Superior temporal gyrus (tissue), 1 donor: ENCODE results near the gene CREB3L2.
"Not testable (repeated sequence)": the region's sequence is repeated elsewhere in the genome, so short reads cannot be mapped to it uniquely, and the experiment has no call there.

Experiments used
- DNase-seq: peaks from one replicate; pipeline ENCODE4 v3.0.0-alpha.2; 2016; ENCODE audit errors: extremely low spot score

Gene CREB3L2

GRCh38 chr7:137838706-137839315 is 163.1 kb downstream of the CREB3L2 start:
- DNase-seq: no peak

- DNase-seq: no peak
Measured at GRCh38 chr7:137836541-137836940, 165.3 kb downstream of the CREB3L2 start.

- peak; percentile 37 for DNase-seq
Measured at GRCh38 chr7:137836113-137836509, 165.8 kb downstream of the CREB3L2 start.

GRCh38 chr7:137835486-137836112 is 166.3 kb downstream of the CREB3L2 start:
- no peak for DNase-seq

- DNase-seq: no peak
Measured at GRCh38 chr7:137834552-137834951, 167.3 kb downstream of the CREB3L2 start.

- DNase-seq: not testable (repeated sequence)
Measured at GRCh38 chr7:137832990-137833389, 168.9 kb downstream of the CREB3L2 start.

GRCh38 chr7:137832382-137832781 is 169.5 kb downstream of the CREB3L2 start:
- DNase-seq: no peak

- not testable (repeated sequence) for DNase-seq
Measured at GRCh38 chr7:137831555-137831954, 170.3 kb downstream of the CREB3L2 start.

- no peak for DNase-seq
Measured at GRCh38 chr7:137829337-137829992, 172.4 kb downstream of the CREB3L2 start.

GRCh38 chr7:137828456-137828855 is 173.4 kb downstream of the CREB3L2 start:
- DNase-seq: no peak

GRCh38 chr7:137825489-137825888 is 176.4 kb downstream of the CREB3L2 start:
- DNase-seq: no peak
